H54 (cell line): Measurements from ENCODE around the gene A3GALT2.

ENCODE experiments used
- DNase-seq: peaks from one replicate; pipeline ENCODE4 v3.0.0; 2011; ENCODE audit warnings: low spot score, mixed read lengths; ENCODE audit not compliant: insufficient read length
- FAIRE-seq: peaks from 3 replicates; lab custom pipeline; 2011; peaks lifted over from hg19 to GRCh38; lab: Jason Lieb, UNC
- POLR2A ChIP-seq: IDR thresholded peaks from 2 replicates; pipeline ENCODE4 v1.6.1; 2011; ENCODE audit warnings: low read depth, mild to moderate bottlenecking, low read length

A3GALT2 gene

DNA sequence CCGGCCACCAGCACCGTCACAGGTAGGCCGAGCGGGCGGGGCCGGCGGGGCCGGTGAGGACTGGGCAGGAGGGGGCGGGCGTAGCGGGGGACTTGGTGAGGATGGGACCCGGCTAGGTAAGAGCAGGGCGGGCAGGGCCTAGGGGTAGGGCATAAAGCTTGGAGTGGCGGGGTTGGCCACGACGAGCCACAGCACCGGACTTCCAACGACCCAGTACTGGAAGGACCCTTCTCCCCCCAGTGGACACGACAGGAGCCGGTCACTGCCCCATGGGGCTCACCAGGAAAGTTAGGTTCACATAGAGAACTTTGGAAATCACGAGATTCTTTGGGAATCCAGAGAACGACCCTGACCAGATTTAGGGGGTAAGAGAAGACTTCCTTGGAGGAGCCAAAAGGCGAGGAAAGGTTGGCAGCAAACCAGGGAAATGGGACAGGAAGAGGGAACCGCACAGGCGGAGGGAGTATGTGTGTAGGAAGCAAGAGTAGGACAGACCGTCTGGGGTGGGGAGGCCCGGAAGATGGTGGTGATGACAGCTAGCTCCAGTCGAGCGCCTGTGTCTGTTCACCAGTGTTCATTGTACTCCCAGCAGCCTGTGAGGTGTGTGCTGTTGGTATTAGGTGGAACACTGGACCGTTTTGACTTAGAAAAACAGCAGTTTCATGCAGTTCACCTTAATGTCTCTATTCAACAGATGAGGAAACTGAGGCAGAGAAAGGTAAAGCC is 44.2 kb downstream of the A3GALT2 start:
- no peak for TF ChIP-seq POLR2A
- FAIRE-seq (no peak), DNase-seq (no peak)

DNA sequence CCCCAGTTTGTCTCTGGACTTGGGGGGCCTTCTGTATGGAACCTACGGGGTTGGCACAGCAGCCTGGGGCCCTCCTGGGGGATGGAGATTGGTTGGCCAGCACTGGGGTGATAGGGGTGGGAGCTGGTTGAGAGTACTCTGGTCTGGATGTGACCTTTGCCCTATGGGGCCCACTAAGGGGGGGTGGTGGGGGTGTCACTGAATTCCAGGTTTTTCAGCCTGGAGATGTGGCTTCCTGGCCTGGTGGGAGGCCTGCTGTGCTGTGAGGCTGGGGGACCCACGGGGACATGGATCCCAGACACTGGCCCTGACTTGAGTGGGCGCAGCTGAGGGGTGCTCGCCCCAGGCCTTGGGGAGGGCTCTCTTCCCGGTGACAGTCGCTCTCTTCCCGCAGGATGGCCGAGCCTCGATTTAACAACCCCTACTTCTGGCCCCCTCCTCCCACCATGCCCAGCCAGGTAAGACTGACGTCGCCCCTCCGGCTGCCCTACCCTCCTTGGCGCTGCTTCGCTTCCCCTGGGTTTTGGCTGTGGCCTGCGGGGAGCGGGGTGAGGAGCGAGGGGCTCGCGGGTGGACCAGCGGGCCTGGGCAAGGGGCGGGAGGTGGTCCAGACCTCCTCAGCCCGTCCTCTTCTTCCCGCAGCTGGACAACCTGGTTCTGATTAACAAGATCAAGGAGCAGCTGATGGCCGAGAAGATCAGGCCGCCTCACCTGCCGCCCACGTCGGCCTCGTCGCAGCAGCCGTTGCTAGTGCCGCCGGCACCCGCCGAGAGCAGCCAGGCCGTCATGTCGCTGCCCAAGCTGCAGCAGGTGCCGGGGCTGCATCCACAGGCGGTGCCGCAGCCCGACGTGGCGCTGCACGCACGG is 45.0 kb downstream of the A3GALT2 start:
- no peak for TF ChIP-seq POLR2A
- FAIRE-seq = no peak

DNA sequence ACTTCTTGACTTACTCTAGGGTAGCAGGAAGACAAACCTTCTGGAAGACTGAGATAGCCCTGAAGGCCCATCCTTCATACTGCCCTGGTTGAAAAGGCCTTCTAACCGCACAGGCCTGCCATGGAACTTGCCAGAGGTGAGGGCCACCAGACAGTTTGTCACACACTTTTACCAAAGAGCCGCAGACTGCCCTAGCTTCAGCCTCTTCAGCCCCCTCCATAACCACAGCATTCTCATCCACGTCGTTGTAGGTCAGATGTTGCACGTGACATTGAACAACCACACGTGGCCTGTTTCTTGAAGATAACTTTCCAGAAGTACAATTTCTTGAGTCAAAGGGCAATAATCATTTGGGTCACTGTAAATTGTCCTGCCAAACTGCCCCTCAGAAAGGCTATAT is 45.7 kb downstream of the A3GALT2 start:
- FAIRE-seq (no peak), DNase-seq (no peak)
- TF ChIP-seq POLR2A = no peak

More for the DNA sequence above, 45.0 kb downstream of the A3GALT2 start:
- no peak for DNase-seq

DNA sequence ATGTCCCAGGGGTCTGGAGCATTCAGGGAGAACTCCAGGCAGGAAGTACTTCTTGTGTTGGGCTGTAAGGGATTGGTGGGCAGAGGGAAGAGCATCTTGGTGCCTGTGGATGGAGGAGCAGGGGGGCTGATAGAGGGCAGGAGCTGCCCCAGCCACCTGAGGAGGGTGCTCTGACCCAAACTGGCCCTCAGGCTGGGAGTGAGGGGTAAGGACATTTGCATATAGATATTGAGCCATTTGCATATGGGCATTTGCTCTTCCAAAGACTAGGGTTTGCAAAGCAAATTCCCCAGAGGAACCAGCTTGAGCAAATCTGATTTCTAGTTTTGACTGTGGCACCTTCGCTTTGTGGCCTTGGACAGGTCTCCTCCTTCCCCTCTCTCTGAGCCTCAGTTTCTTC is 46.5 kb downstream of the A3GALT2 start:
- no peak for FAIRE-seq
- no peak for TF ChIP-seq POLR2A
- no peak for DNase-seq

DNA sequence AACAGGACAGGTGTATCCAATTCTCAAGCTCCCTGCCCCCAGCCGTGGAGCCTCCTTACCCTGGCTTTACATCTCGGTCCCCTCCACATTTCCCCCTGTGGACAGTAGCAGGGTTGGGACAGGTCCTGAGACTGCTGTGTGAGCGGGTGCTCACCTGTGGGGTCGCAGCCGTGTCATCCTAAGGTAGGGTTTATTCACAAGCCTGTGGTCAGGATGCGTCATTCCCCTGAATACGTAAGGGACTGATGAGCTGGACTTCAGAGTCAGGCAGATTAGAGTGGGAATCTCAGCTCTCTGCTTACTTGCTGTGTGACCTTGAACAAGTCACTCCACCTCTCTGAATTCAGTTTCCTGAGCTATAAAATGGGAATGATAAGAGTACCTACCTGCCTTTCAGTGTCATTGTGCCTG is 46.9 kb downstream of the A3GALT2 start:
- FAIRE-seq = no peak
- no peak for DNase-seq

DNA sequence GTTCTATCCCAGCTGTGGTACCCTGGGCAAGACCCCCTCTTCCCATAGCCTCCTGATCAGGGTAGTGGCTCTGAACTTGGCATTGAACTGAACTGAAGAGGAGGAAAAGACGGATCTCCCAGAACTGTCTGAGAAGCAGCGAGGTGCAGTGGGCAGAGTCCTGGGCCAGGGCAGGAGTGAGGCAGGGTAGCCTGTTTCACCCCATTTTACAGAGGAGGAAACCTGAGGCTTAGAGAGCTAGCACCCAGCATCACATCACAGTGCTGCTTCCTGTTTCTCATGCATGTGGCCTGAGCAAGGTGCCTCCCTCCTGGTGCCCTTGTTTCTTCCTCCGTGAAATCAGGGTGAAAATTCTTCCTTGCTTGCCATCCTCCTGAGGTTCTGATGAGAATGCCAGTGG is 47.5 kb downstream of the A3GALT2 start:
- no peak for TF ChIP-seq POLR2A
- FAIRE-seq (no peak), DNase-seq (no peak)

More for the DNA sequence above, 46.9 kb downstream of the A3GALT2 start:
- no peak for TF ChIP-seq POLR2A

DNA sequence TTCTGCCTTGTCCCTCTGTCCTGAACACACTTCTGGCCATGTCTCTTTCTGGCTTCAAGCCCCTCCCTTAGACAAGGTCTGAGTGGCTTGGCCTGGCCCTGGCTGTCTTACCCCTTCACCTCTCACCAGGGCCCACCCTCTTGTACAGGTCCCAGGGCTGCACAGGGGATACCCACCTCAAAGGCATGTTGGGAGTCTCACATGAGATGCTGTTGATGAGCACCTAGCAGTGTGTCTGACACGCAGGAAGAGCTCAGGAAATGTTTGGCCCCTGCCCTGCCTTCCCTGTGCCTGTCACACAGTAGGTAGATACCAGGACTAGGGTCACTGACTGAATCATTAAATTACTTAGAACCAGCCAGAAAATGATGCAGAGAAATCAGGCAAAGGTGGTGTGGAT is 48.0 kb downstream of the A3GALT2 start:
- no peak for FAIRE-seq
- no peak for DNase-seq
- no peak for TF ChIP-seq POLR2A

DNA sequence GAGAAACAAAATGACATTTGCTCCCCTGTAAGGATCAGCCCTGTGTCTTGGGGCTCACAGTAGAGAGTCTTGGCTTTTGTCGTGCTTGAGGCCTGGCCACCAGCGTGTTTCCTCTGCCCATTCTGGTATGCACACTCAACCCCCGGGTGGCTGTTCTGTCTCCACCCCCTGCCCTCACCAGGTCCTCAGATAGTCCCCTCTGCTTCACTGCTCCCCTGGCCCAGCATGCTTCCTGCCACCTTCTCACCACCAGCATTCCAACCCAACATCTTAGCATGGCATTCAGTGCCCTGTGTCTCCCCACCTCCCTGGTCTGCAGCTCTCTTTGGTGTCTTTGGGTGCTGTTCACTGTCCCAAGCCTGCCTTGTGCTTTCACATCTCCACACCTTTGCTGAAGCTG is 48.4 kb downstream of the A3GALT2 start:
- DNase-seq = no peak
- TF ChIP-seq POLR2A = no peak
- FAIRE-seq = no peak

DNA sequence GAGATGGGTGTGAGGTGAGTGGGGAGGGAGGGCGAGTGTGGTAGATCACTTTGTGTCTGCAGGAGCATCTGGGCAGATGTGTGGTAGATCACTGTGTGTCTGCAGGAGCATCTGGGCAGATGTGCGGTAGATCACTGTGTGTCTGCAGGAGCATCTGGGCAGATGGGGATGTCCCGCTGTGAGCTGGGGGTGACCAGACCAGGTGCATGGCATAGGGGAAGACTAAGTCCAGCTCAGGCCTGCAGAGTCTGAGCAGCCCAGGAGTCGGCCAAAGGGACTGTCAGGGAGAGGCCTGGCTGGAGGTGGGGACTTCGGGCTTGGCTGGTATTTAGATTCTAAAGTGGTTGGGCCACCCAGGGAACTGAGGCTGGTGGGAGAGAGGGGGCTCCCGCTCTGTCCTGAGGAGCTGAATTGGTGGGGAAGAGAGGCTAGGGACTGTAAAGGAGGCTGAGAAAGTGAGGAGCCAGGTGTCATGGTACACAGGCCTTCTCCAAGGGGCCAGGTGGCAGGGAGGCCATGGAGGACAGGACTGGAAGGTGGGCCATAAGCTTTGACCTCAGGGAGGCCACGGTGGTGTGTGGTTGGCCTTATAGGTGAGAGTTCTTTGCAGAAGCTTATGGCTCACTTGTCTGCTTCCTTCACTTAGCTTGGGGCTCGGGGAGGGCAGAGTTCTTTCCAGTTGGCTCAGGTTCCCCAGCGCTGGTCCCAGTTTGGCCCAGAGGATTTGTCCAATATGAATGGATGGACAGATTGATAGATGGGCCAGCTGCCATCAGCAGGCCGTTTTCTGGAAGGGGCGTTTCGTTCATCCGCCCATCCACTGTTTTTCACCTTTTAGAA is 49.0 kb downstream of the A3GALT2 start:
- FAIRE-seq = no peak
- no peak for TF ChIP-seq POLR2A
- no peak for DNase-seq

DNA sequence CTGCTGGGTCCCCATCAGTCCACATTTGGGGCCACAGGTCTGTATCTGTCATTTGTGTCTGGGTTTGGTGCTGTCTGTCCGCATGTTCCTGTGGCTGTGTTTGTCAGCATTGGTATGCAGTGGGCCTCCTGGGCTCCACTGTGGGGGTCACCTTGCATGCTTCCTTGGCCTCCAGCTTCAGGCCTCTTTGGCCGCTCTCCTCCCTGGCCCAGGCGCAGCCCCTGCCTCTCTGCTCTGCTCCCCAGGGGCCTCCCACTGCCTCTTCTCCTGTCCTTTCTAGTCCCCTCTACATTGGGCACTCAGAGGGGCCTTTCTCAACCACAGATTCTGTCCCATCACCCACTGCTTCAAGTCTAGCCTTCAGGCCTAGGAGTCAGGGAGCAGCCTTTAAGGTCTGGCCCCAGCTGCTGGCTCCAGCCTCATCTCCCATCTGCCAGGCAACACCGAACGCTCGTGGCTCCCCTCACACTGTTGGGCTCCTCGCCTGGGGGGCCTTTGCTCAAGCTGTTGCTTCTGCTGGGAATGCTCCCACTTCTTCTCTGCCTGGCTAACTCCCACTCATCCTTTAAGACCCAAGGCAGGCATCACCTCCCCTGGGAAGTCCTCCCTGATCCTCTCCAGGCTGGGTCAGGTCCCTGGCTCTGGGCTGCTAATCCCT is 50.0 kb downstream of the A3GALT2 start:
- no peak for FAIRE-seq
- no peak for DNase-seq
- TF ChIP-seq POLR2A = no peak

DNA sequence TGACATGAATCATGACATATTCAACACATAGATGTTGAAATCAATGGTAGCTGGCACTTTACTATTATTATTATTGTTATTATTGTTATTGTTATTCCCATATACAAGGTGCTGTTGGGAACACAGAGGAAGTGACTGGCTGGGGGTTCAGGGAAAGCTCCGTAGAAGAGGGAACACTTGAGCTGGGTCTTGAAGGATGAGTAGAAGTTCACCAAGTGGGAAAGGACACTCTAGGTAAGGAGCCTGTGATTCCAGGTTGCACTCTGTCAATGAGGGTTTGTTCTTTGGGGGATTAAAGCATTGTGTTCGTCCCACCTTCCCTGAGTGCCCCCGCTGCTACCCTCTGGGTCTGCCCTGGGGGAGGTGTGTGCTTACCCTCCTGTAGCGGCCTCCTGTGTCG is 50.5 kb downstream of the A3GALT2 start:
- FAIRE-seq = no peak
- no peak for DNase-seq
- TF ChIP-seq POLR2A = no peak

DNA sequence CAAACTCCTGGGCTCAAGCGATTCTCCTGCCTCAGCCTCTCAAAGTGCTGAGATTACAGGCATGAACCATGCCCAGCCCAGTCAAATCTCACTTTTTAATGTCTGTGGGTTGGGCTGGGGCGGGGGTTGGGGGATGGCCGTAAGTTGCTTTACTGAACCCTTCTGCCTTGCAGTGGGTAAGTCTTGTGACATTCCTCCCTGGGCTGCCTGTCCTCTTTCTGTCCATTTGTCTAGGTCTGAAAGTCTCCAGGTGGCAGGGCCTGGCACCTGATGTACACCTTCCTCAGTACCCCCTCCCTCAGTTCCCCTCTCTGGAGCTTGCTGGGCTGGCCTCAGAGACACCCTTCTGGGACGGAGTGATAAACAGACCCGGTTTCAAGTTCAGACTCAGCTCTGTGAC is 51.3 kb downstream of the A3GALT2 start:
- FAIRE-seq (no peak), DNase-seq (no peak)
- no peak for TF ChIP-seq POLR2A

DNA sequence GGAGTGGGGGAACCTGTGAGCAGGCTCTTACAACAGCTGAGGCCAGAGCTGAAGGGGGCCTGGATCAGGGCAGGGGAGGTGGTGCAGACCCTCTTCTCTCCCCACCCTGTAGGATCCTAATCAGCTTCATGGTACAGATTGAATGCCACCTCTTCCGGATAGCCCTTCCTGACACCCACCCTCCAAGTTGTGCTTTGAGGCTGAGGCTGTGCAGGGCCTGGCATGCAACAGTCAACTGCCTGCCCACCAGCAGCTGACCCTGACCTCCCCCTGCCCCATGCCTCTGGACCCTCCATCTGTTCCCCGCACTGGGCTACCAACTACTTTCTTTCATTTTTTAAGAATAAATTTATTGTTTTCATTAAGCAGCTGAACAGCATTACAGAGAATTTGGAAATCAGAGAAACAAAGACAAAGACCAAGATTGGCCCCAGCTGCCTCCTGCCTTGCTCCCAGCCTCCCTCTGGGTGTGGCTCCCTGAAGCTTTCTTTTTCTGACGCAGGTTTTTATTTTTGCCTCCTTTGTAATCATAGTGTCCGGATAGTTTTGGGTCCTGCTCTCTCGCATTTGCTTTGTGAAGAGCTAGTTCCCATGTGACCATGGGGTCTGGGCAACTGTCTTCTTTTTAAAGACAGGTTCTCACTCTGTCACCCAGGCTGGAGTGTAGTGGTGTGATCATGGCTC is 51.8 kb downstream of the A3GALT2 start:
- FAIRE-seq (no peak), DNase-seq (no peak)
- no peak for TF ChIP-seq POLR2A

DNA sequence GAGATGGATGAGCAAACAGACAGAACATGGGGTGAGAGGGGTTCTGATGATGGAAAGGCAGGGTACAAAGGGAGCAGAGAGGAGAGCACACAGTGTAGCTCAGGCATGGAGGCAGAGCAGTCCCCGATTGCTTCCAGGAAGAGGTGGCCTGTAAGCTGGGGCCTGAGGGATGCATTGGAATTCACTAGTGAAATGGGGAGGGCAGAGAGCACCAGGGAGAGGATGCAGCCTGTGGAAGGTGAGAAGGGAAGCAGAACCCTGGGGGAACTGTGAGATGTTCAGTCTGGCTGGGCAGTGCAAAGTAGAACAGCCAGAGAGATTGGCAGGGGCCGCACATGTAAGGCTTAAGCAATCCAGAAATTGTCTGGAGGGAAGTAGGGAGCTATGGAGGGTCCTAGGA is 52.4 kb downstream of the A3GALT2 start:
- FAIRE-seq (no peak), DNase-seq (no peak)
- no peak for TF ChIP-seq POLR2A
